ENCODE results near the gene THSD4.

THSD4 gene

DNA sequence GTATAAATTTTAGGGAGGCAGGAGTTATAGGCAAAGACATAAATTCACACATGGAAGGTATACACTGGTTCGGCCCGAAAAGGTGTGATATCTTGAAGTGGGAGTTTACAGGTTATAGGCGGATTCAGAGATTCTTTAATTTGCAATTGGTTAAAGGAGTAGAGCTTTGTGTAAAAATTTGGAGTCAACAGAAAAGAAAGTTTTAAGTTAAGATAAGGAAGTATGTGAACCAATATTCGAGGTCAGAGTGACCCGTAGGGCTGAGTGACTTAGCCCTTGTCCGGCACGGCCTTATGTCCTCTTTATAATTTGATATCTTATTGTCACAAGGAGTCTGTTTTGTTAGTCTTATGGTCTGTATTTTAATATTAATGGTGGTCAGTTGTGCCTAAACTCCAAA lies 10.6 kb upstream of the THSD4 start:
- POLR2A ChIA-PET: no interaction called here
- CTCF ChIA-PET: no interaction called here
- no peak for TF ChIP-seq CTCF (IDR thresholded peaks at IDR 0.05; ENCODE audit: control extremely low read depth, extremely low read depth, low read depth, missing control alignments)
- DNase-seq (ENCODE audit: extremely low spot score): no peak

GRCh38 chr15:71105444-71105843 lies 9.8 kb upstream of the THSD4 start:
- DNase-seq (ENCODE audit: extremely low spot score): no peak
- no peak for TF ChIP-seq CTCF (IDR thresholded peaks at IDR 0.05; ENCODE audit: control extremely low read depth, extremely low read depth, low read depth, missing control alignments)
- CTCF ChIA-PET: interaction anchor here (1.4 kb wide), 1 partner anchor 9 kb away, joined by 5 read pairs; no protein-coding TSS in a partner anchor
- POLR2A ChIA-PET: no interaction called here

DNA sequence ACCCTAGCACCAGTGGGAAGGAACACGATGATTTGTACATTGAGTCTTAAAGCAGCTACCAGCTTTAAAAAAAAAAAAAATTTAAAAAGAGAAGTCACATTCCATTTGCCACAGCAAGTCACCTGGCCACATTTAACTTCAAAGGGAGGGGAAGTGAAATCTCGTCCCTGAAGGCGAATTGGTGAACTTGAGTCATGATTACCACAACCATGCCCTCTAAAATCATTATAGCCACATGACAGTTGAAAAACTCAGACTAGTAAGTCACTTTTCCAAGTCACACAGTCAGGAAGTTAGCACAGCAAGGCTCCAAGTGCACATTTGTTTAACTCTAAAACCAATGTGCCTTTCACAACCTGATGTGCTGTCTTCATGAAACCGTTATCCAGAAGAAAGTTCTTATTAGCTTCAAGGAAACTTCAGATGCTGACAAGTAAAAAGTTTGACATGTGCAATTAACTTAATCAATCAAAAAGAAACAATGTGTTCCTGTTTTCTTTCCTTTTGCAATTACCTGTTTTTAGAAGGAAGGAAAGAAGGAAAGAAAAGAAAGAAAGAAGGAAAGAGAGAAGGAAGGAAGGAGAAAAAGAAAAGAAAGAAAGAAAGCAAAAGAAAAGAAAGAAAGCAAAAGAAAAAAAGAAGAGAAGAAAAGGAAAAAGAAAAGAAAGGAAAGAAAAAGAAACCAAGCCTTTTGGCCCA lies 8.3 kb upstream of the THSD4 start:
- ChIA-PET POLR2A (no interaction called here), CTCF (interaction anchor here (1.8 kb wide), 1 partner anchor 34 kb away, joined by 4 read pairs; no protein-coding TSS in a partner anchor)
- no peak for DNase-seq (ENCODE audit: extremely low spot score)
- no peak for TF ChIP-seq CTCF (IDR thresholded peaks at IDR 0.05; ENCODE audit: control extremely low read depth, extremely low read depth, low read depth, missing control alignments)

DNA sequence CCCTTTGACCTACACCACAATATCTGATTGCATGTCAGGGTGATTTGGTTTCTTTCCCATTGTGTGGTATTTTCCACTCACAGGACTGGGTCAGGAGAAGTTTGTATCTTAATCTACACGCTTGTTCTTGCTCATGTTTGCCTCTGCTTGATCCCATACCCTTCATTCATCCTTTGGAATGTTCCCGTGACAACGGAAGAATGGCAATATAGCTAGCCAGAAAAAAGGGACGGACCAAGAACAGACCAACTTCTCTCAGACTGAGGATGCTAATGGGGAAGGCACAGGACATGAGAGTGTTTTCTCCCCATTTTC lies 7.8 kb upstream of the THSD4 start:
- ChIA-PET CTCF (interaction anchor here (1.8 kb wide), 1 partner anchor 35 kb away, joined by 4 read pairs; no protein-coding TSS in a partner anchor), POLR2A (no interaction called here)
- no peak for DNase-seq (ENCODE audit: extremely low spot score)
- no peak for TF ChIP-seq CTCF (IDR thresholded peaks at IDR 0.05; ENCODE audit: control extremely low read depth, extremely low read depth, low read depth, missing control alignments)

- POLR2A ChIA-PET: no interaction called here
- CTCF ChIA-PET: interaction anchor here (1.8 kb wide), 1 partner anchor 12 kb away, joined by 7 read pairs; no protein-coding TSS in a partner anchor
- no peak for TF ChIP-seq CTCF (IDR thresholded peaks at IDR 0.05; ENCODE audit: control extremely low read depth, extremely low read depth, low read depth, missing control alignments)
- DNase-seq (ENCODE audit: extremely low spot score): no peak
These were observed 6.1 kb upstream of the THSD4 start for GRCh38 chr15:71109130-71109529.

DNA sequence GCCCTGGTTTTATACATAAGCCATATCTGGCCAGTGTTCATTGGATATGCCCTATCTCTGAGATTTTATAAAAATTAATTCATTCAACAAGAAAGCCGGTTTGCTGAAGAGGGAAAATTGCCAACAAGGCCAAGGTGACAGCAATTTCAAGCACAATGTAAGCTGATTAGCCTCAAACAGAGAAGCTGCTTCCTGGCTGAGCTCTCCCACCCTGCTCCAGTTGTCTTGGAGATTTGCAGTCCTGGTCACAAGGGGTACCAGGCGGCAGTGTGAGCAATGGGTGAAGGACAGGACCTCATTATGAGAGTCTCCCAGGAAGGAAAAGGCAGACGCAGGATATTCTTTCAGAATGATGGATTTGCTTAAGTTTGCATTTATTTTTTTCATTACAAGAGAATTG lies 5.4 kb upstream of the THSD4 start:
- no peak for DNase-seq (ENCODE audit: extremely low spot score)
- ChIA-PET CTCF (no interaction called here), POLR2A (no interaction called here)
- no peak for TF ChIP-seq CTCF (IDR thresholded peaks at IDR 0.05; ENCODE audit: control extremely low read depth, extremely low read depth, low read depth, missing control alignments)

All from GM10248 (cell line).